ENCODE results near the gene SIRT3. TPM values are rescaled to one million over a fixed set of nuclear protein-coding genes. Genes with fewer than 3 reads are reported as not detected.
A peak's percentile ranks its signal among the peaks of the same experiment; 100 is the strongest.
"Not testable (repeated sequence)": the region's sequence is repeated elsewhere in the genome, so short reads cannot be mapped to it uniquely, and the experiment has no call there.

Gene SIRT3
- total RNA-seq, 2 donors from 2014 or later, result 17.1 to 17.5 TPM

DNA sequence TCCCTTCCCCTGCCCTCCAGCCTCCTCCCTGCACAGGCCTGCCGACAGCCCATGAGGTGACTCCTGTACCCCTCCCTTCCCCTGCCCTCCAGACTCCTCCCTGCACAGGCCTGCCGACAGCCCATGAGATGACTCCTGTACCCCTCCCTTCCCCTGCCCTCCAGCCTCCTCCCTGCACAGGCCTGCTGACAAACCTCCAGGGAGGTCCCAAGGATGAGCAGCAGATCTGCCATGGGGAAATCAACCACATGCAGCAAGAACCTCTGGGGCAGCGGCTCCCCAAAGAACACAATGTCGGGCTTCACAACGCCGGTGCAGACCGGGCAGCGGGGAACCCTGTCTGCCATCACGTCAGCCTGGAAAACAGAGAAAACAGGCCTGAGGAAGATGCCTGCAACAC is 12.3 kb downstream of the SIRT3 start:
- no peak overlapping the region for H3K4me3 Mint-ChIP-seq
- no peaks in the 10 kb centered on the region for H3K27me3 Mint-ChIP-seq
- no peak overlapping the region for H3K27ac Mint-ChIP-seq
- peaks cover 11% of the 10 kb centered on the region for H3K36me3 Mint-ChIP-seq (ENCODE audit: low read depth)
- DNase-seq, result no peak
- peaks cover 20% of the 10 kb centered on the region for H3K4me1 Mint-ChIP-seq
- ATAC-seq, result no peak
- no peaks in the 10 kb centered on the region for H3K9me3 ChIP-seq (ENCODE audit: control insufficient read depth, low read length, poor library complexity, severe bottlenecking)

DNA sequence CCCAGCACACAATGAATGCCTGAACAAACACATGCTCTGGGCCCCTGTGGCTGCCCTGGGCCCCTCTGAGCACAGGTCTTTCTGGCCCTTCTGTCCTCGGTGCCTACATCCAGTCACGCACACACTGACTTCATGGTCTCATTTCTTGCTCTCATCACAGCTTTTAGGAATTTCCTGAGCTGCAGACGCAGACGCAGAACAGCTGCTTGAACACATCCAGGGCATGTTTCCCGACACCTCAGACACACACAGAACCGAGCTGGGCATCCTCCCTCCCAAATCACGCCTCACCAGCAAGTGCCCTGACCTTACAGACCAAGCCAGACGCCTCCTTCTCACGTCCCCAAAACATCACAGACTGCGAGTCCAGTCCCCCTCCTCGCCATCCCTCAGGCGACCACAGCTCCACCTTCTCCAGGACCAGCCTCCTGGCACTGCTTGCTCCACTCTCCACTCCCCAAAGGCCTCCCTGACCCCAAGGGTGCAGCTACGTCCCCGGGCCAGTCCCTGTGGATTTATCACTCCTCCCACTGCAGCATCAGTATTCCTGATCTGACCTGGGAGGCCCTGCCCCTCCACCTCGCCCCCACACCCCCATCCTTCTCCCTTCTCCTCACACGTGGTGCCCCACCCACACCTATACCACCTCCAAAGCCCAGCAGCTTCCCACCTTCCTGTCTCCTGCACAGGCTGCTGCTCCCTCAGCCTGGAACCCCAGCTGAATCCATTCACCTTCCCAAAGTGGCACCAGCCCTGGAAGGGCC is 12.9 kb downstream of the SIRT3 start:
- Mint-ChIP-seq H3K27me3 (no peaks in the 10 kb centered on the region), H3K4me3 (no peak overlapping the region), H3K27ac (no peak overlapping the region), H3K4me1 (peaks cover 17% of the 10 kb centered on the region), H3K36me3 (ENCODE audit: low read depth) (peaks cover 9% of the 10 kb centered on the region)
- ATAC-seq (no peak), DNase-seq (no peak)
- H3K9me3 ChIP-seq (ENCODE audit: control insufficient read depth, low read length, poor library complexity, severe bottlenecking), result no peaks in the 10 kb centered on the region

DNA sequence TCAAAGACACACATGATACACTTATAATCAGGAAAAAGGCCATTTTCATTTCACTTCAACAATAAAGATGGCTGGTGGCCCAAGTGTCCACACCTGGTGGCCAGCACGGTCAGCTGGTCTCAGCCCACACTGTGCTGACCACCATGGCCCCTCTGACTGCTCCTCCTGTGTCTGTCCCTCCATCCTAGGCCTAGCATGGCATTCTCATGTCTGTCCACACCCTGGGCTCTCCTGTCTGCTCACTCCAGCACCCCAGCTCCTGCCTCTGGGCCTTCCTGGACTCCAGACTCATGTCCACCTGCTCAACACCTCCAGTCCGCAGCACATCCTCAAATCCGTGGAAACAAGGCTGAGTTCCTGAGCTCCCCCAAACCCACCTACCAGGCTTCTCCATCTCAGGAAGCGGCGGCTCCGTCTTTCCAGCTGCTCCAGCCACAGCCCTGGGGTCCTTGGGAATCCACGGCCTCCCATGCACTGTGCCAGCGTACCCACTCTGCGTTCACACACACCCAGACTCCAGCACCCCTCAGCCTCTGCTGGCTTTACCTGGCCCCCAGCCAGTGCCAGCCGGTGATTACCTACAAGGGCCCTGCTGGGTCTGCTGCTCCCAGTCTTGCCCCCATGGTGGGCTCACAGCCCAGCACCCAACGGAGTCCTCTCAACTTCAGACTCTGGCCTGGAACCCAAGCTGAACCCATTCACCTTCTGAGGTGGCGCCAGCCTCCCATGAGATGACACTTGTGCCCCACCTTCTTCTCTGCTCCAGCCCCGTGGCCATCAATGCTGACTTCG is 13.9 kb downstream of the SIRT3 start:
- no peak overlapping the region for H3K27ac Mint-ChIP-seq
- DNase-seq, result no peak
- H3K9me3 ChIP-seq (ENCODE audit: control insufficient read depth, low read length, poor library complexity, severe bottlenecking), result no peaks in the 10 kb centered on the region
- H3K4me1 Mint-ChIP-seq, result peaks cover 17% of the 10 kb centered on the region
- no peak for ATAC-seq
- no peak overlapping the region for H3K4me3 Mint-ChIP-seq
- peaks cover 9% of the 10 kb centered on the region for H3K36me3 Mint-ChIP-seq (ENCODE audit: low read depth)
- H3K27me3 Mint-ChIP-seq, result no peaks in the 10 kb centered on the region

DNA sequence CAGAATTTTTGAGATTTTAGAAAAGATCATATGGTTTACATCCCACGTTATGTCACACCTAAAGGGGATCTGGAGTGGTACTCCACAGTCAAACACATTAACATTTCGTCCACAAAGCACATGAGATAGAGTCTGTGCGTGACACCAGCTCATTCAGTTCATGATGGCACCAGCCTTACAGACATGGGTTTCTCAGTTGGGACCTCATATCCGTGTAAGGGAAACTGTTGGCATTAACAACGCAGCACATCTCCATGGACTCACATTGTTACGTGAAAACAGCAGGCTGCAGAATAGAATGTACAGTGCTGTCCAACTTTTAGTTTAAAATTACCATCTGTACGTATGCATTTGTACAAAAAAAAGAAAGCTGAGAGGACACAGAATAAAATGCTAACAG is 14.6 kb downstream of the SIRT3 start:
- Mint-ChIP-seq H3K27ac (no peak overlapping the region), H3K4me1 (peaks cover 16% of the 10 kb centered on the region), H3K27me3 (no peaks in the 10 kb centered on the region), H3K4me3 (no peak overlapping the region), H3K36me3 (ENCODE audit: low read depth) (peaks cover 9% of the 10 kb centered on the region)
- no peaks in the 10 kb centered on the region for H3K9me3 ChIP-seq (ENCODE audit: control insufficient read depth, low read length, poor library complexity, severe bottlenecking)
- no peak for ATAC-seq
- no peak for DNase-seq

DNA sequence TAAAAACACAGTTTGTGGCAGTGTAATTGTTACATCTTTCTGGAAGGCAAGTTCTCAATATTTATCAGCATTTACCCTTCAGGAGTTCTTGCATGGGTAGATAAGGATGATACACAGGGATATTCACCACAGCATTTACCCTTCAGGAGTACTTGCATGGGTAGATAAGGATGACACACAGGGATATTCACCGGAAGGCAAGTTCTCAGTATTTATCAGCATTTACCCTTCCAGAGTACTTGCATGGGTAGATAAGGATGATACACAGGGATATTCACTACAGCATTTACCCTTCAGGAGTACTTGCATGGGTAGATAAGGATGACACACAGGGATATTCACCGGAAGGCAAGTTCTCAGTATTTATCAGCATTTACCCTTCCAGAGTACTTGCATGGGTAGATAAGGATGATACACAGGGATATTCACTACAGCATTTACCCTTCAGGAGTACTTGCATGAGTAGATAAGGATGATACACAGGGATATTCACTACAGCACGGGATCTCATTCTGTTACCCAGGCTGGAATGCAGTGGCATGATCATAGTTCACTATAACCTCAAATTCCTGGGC is 15.4 kb downstream of the SIRT3 start:
- H3K9me3 ChIP-seq (ENCODE audit: control insufficient read depth, low read length, poor library complexity, severe bottlenecking); H3K4me3 Mint-ChIP-seq; H3K27ac Mint-ChIP-seq; DNase-seq; H3K36me3 Mint-ChIP-seq (ENCODE audit: low read depth); H3K27me3 Mint-ChIP-seq; ATAC-seq: not testable (repeated sequence)
- peaks cover 13% of the 10 kb centered on the region for H3K4me1 Mint-ChIP-seq

DNA sequence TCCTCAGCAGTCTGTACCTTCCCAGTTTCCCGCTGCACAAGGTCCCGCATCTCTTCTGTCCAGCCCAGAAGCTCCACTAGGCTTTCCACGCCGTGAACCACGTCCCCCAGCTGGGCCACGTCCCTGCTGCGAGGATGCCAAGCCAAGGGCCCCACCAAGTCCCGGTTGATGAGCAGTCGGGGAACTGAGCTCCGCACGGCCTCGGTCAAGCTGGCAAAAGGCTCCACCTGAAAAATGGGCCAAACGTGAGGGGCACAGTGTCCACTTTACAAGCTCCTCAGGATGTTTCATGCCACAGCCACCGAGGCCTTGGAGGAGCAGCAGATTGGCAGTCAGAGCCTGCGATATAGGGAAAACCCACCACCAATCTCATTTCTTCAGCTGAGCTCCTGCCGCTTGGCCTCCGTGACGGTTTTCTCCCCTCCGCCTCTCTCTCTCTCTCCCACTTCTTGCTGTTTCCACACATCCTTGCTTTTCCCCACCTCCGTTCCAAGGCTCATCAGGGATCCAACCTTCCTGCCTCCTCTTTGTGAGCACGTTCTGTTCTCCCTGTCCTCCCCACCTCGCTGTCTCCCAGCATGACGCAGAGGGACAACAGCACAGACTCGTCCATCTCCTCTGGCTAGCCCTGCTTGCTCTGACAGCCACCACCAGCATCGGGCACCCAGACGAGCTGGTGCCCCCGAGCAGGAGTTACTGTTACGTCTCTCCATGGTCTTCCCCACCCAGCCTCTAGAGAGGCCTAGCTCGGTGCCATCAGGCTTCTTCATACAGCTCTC is 17.1 kb downstream of the SIRT3 start:
- H3K9me3 ChIP-seq (ENCODE audit: control insufficient read depth, low read length, poor library complexity, severe bottlenecking), result no peaks in the 10 kb centered on the region
- H3K4me1 Mint-ChIP-seq, result peaks cover 10% of the 10 kb centered on the region
- no peak for ATAC-seq
- no peak overlapping the region for H3K4me3 Mint-ChIP-seq
- peak overlapping the region; percentile 78 for H3K27ac Mint-ChIP-seq
- no peak for DNase-seq
- no peaks in the 10 kb centered on the region for H3K27me3 Mint-ChIP-seq
- peaks cover 9% of the 10 kb centered on the region for H3K36me3 Mint-ChIP-seq (ENCODE audit: low read depth)

DNA sequence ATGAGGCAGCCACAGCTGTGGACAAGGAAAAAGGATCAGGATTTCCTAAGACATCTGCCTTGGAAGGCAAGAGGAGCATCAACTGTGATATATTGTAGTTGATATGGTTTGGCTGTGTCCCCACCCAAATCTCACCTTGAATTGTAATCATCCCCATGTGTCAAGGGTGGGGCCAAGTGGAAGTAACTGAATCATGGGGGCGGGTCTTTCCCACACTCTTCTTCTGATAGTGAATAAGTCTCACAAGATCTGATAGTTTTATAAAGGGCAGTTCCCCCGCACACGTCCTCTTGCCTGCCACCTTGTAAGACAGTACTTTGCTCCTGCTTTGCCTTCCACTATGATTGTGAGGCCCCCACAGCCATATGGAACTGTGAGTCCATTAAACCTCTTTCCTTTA is 18.4 kb downstream of the SIRT3 start:
- Mint-ChIP-seq H3K4me3 (no peak overlapping the region), H3K36me3 (ENCODE audit: low read depth) (peaks cover 7% of the 10 kb centered on the region), H3K4me1 (peaks cover 8% of the 10 kb centered on the region), H3K27ac (no peak overlapping the region), H3K27me3 (no peaks in the 10 kb centered on the region)
- DNase-seq, result no peak
- H3K9me3 ChIP-seq (ENCODE audit: control insufficient read depth, low read length, poor library complexity, severe bottlenecking), result no peaks in the 10 kb centered on the region
- ATAC-seq, result no peak

DNA sequence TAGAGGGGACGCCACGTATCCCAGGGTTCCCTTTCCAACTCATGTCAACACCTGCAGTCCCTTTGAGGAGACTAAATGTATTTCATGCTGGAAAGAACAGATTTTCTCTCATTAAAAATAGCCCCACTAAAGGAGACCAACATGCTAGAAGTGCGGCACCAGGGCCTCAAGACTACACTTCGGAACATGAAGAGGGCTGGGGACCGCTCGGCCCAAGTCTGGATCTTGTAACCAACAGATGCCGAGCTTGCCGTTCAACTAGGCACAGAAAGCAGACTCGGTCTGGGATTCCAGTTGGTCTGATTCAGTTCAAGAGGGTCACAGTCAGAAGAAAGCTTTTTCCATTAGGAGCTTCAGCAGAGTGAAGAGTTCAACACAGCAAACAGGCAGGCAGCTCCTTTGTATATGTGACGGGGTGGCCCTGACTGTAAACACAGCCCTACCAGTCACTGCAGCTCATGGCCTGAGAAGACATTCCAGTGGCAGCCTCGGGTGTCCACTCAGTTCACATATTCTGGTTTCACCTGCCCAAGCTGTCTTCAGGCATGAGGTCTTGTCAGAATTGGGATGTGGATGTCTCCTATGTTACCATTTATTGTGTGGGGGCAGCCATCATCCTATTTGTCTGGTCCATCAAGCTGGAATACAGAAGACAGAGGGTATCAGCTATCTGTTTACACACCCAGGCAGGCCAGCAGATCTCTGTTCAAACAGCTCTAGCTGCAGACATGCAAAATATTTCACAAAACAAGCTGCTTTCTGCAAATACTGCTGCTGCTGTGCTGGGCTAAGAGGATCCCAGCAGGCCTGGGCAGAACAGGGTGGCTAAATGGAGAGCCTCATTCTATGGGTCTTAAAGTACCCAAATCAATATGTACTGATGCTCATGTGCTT is 19.8 kb downstream of the SIRT3 start:
- H3K27ac Mint-ChIP-seq, result peak overlapping the region; percentile 49
- ATAC-seq, result no peak
- H3K27me3 Mint-ChIP-seq, result no peaks in the 10 kb centered on the region
- H3K36me3 Mint-ChIP-seq (ENCODE audit: low read depth), result peaks cover 6% of the 10 kb centered on the region
- peaks cover 7% of the 10 kb centered on the region for H3K4me1 Mint-ChIP-seq
- DNase-seq, result no peak
- no peak overlapping the region for H3K4me3 Mint-ChIP-seq
- H3K9me3 ChIP-seq (ENCODE audit: control insufficient read depth, low read length, poor library complexity, severe bottlenecking), result no peaks in the 10 kb centered on the region

DNA sequence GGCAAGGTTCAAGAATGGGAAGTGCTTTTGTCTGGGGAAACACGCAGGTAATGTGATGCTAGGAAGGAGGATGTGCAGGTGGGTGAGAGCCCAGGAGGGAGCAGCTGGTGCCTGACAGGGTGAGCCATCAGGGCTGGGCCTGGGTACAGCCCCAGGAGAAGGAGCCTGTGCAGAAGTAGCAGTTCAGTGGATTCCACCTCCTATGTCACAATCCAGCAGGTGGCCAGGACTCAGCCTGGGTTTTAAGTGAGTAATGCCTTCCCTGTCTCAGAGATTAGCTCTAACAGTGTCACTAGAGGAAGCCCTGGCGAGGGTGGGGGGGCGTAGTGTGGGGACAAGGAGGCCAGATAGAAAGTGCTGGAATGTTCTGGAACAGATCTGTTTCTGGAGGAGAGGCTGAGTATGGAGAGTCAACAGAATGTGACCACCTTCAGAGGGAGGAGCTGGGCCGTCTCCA is 20.5 kb downstream of the SIRT3 start:
- H3K9me3 ChIP-seq (ENCODE audit: control insufficient read depth, low read length, poor library complexity, severe bottlenecking), result no peaks in the 10 kb centered on the region
- Mint-ChIP-seq H3K4me3 (no peak overlapping the region), H3K27ac (peak overlapping the region; percentile 49), H3K4me1 (peaks cover 7% of the 10 kb centered on the region), H3K36me3 (ENCODE audit: low read depth) (peaks cover 6% of the 10 kb centered on the region), H3K27me3 (no peaks in the 10 kb centered on the region)
- no peak for ATAC-seq
- DNase-seq, result no peak

DNA sequence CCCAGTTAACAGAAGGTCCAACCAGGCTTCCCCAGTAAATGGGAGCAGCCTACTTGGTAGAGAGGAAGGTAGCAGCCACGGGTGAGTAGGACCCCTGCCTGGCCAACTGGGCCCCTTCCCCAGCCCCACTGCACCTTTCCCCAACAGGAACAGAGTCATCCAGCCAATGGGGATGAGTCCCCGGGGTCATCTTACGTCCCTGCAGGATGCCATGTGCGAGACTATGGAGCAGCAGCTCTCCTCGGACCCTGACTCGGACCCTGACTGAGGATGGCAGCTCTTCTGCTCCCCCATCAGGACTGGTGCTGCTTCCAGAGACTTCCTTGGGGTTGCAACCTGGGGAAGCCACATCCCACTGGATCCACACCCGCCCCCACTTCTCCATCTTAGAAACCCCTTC is 22.1 kb downstream of the SIRT3 start:
- ATAC-seq, result no peak
- peaks cover 10% of the 10 kb centered on the region for H3K4me1 Mint-ChIP-seq
- peaks cover 4% of the 10 kb centered on the region for H3K36me3 Mint-ChIP-seq (ENCODE audit: low read depth)
- no peak for DNase-seq
- H3K27ac Mint-ChIP-seq, result no peak overlapping the region
- no peaks in the 10 kb centered on the region for H3K9me3 ChIP-seq (ENCODE audit: control insufficient read depth, low read length, poor library complexity, severe bottlenecking)
- H3K27me3 Mint-ChIP-seq, result no peaks in the 10 kb centered on the region
- H3K4me3 Mint-ChIP-seq, result no peak overlapping the region

DNA sequence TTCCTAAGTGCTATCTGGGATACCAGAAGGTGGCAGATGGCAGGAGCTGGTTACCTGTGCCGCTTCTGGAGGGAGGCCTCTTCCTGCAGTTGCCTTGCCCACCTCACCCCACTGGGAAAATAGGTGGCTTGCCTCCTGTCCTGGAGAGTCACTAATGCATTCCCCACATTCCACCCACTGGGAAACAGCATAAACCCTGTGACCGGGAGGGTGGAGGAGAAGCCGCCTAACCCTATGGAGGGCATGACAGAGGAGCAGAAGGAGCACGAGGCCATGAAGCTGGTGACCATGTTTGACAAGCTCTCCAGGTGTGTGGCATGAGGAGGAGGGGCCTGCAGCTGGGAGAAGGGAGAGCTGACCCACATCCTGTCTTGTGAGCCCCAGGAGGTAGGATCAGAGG is 23.0 kb downstream of the SIRT3 start:
- H3K36me3 Mint-ChIP-seq (ENCODE audit: low read depth), result peaks cover 3% of the 10 kb centered on the region
- peaks cover 10% of the 10 kb centered on the region for H3K4me1 Mint-ChIP-seq
- no peak for DNase-seq
- H3K27me3 Mint-ChIP-seq, result no peaks in the 10 kb centered on the region
- no peak overlapping the region for H3K27ac Mint-ChIP-seq
- H3K4me3 Mint-ChIP-seq, result no peak overlapping the region
- H3K9me3 ChIP-seq (ENCODE audit: control insufficient read depth, low read length, poor library complexity, severe bottlenecking), result no peaks in the 10 kb centered on the region
- ATAC-seq, result no peak
